PC-9 (cell line): ENCODE measurements around the gene HDAC7.

Experiments used
- CTCF ChIP-seq: fragments of 200-600 bp; sonication (generic); conservative IDR thresholded peaks from 2 replicates; pipeline ENCODE4 v1.6.1; 2017; ENCODE audit warnings: mixed run types, antibody characterized with exemption, mild to moderate bottlenecking, moderate library complexity
- EZH2 ChIP-seq: fragments of 200-600 bp; sonication (generic); IDR thresholded peaks from 2 replicates; pipeline ENCODE4 v1.8.0; 2017; ENCODE audit warnings: antibody characterized with exemption, low read depth

- no peak for TF ChIP-seq CTCF
- TF ChIP-seq EZH2 = no peak
Measured at GRCh38 chr12:47777741-47778558, 41.8 kb downstream of the HDAC7 start.
